Lung (tissue), 12 donors: Measurements from ENCODE around the gene HEMGN. TPM values are rescaled to one million over a fixed set of nuclear protein-coding genes. Genes with fewer than 3 reads are reported as not detected.
A peak's percentile ranks its signal among the peaks of the same experiment; 100 is the strongest.
"Not testable (repeated sequence)": the region's sequence is repeated elsewhere in the genome, so short reads cannot be mapped to it uniquely, and the experiment has no call there.

Source experiments
- ATAC-seq: fragments of 200-7000 bp; cut with Tn5 transposase; one replicate; pipeline ENCODE4 v1.9.1; 2020; ENCODE audit warnings: moderate number of reproducible peaks; ENCODE audit not compliant: insufficient read depth, low FRiP score
- DNase-seq, 3 donors: peaks; one replicate each; pipeline ENCODE4 v3.0.0-alpha.2; 2013 to 2017
- H3K27ac ChIP-seq, 2 donors: one replicate each; pipeline ENCODE4 v1.5.1; 2013; ENCODE audit warnings: mild to moderate bottlenecking in 2 of 2, moderate library complexity in 2 of 2, control low read depth in 1 of 2, inconsistent platforms in 1 of 2, low read depth in 1 of 2, low read length in 1 of 2
- H3K27me3 ChIP-seq, 3 donors: one replicate each; pipeline ENCODE4 v1.5.1; 2013; ENCODE audit warnings: low read length in 2 of 3; ENCODE audit not compliant: control insufficient read depth in 3 of 3, insufficient read depth in 3 of 3
- H3K36me3 ChIP-seq, 4 donors: one replicate each; pipeline ENCODE4 v1.5.1; 2013; ENCODE audit warnings: low read length in 4 of 4, mild to moderate bottlenecking in 1 of 4, moderate library complexity in 1 of 4; ENCODE audit not compliant: control insufficient read depth in 4 of 4, insufficient read depth in 4 of 4
- H3K4me1 ChIP-seq, 5 donors: one replicate each; pipeline ENCODE4 v1.5.1; 2013; ENCODE audit warnings: low read length in 5 of 5, mild to moderate bottlenecking in 2 of 5, moderate library complexity in 1 of 5; ENCODE audit not compliant: control insufficient read depth in 5 of 5, insufficient read depth in 5 of 5
- H3K4me3 ChIP-seq: one replicate; pipeline ENCODE4 v1.5.1; 2013; ENCODE audit warnings: mild to moderate bottlenecking, control low read depth, moderate library complexity
- H3K9ac ChIP-seq, 2 donors: one replicate each; pipeline ENCODE4 v1.5.1; 2013; ENCODE audit warnings: low read length in 2 of 2, control low read depth in 1 of 2; ENCODE audit not compliant: insufficient read depth in 1 of 2
- H3K9me3 ChIP-seq, 4 donors: one replicate each; pipeline ENCODE4 v1.5.1; 2013; ENCODE audit warnings: low read length in 3 of 4, mild to moderate bottlenecking in 1 of 4, moderate library complexity in 1 of 4; ENCODE audit not compliant: control insufficient read depth in 4 of 4, insufficient read depth in 3 of 4
- WGBS, 2 donors: extraction: QIAGEN DNeasy Blood & Tissue Kit; methylation state at CpG; one replicate each; pipeline ENCODE4 v1.1.7; 2013; 5-methylcytosine and 5-hydroxymethylcytosine counted together
- polyA plus RNA-seq, 2 donors: library from polyadenylated mRNA; stranded (reverse); fragments of 200-250 nt; gene quantifications; one replicate each; pipeline ENCODE4 v1.2.1, GENCODE V29; 2013
- total RNA-seq, 2 donors: library from RNA; depleted of rRNA in 1 of 2; stranded (reverse); fragments of >200 nt in 1 of 2; gene quantifications; one replicate each; pipeline ENCODE4 v1.2.1, GENCODE V29; 2014 to 2021
- TF ChIP-seq, protein P1 (sequence below): IDR thresholded peaks from 2 replicates; pipeline ENCODE4 v1.5.1; 2012; ENCODE audit warnings: mild to moderate bottlenecking; ENCODE audit errors: control extremely low read depth, extremely low read depth
- donor health status: control.
- donor health status: control.
- donor health status: Bipolar disorder and iron deficiency.
- donor health status: healthy.
- donor health status: DM: yes; HTN: yes; CAD: no.

HEMGN gene
- total and polyA plus RNA-seq, 4 donors: 0.14 to 21.6 (median 0.31) TPM

DNA sequence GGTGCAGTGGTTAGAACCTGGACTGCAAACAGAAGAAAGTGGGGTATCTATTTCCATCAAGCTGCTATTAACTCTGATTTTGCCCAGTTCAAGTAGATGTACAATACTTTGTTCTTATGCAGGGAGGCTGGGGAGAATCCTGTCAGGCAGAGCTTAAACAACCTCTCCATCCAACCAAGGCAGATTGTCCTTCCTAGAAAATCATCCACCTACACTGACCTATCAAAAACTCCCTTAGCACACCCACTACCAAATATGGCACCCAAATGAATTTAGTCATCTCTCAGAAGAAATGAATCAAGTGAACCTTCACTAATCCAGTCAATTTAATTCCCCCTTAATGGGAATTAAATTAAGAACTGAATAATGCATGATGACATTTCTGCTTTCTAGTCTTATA, 18.4 kb upstream of the HEMGN start:
- no peak overlapping the region for H3K27ac ChIP-seq
- no peaks in the 10 kb centered on the region for H3K4me1 ChIP-seq
- ATAC-seq: no peak
- no peak overlapping the region for H3K9ac ChIP-seq
- no peak overlapping the region for H3K4me3 ChIP-seq
- no peak for DNase-seq
- TF ChIP-seq, protein P1, sequence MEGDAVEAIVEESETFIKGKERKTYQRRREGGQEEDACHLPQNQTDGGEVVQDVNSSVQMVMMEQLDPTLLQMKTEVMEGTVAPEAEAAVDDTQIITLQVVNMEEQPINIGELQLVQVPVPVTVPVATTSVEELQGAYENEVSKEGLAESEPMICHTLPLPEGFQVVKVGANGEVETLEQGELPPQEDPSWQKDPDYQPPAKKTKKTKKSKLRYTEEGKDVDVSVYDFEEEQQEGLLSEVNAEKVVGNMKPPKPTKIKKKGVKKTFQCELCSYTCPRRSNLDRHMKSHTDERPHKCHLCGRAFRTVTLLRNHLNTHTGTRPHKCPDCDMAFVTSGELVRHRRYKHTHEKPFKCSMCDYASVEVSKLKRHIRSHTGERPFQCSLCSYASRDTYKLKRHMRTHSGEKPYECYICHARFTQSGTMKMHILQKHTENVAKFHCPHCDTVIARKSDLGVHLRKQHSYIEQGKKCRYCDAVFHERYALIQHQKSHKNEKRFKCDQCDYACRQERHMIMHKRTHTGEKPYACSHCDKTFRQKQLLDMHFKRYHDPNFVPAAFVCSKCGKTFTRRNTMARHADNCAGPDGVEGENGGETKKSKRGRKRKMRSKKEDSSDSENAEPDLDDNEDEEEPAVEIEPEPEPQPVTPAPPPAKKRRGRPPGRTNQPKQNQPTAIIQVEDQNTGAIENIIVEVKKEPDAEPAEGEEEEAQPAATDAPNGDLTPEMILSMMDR: no peak
- H3K9me3 ChIP-seq: no peaks in the 10 kb centered on the region
- no peaks in the 10 kb centered on the region for H3K27me3 ChIP-seq
- H3K36me3 ChIP-seq: no peaks in the 10 kb centered on the region

DNA sequence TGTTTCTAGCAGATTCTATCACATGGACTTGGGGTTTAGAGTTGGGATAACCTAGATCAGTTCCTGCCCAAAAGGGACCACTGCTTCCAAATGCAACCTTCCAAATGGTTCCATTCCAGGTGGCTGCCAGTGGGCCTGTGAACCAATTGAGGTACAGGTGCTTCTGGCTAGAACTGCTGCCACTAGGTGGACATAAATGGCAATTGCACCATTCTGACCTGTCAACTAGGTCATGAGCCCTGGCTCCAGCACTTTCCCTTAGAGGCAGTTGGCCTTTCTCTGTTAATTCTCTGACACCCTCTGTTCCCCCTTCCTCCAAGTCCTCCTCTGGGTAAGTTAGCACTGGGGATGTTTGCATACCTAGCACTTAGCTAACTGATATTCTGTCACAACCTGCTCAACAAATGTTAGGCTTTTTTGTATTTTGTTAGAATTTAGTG, 16.6 kb upstream of the HEMGN start:
- Histone ChIP-seq H3K36me3 (no peaks in the 10 kb centered on the region), H3K9me3 (peaks cover 0 to 4% (median 0%) of the 10 kb centered on the region in 4 donors), H3K27me3 (no peaks in the 10 kb centered on the region), H3K4me1 (no peaks in the 10 kb centered on the region), H3K4me3 (no peak overlapping the region), H3K27ac (no peak overlapping the region), H3K9ac (no peak overlapping the region)
- TF ChIP-seq, protein P1: peak; percentile 30
- ATAC-seq (peak; percentile 34), DNase-seq (peak in 2 of 3 donors; percentile 17)

DNA sequence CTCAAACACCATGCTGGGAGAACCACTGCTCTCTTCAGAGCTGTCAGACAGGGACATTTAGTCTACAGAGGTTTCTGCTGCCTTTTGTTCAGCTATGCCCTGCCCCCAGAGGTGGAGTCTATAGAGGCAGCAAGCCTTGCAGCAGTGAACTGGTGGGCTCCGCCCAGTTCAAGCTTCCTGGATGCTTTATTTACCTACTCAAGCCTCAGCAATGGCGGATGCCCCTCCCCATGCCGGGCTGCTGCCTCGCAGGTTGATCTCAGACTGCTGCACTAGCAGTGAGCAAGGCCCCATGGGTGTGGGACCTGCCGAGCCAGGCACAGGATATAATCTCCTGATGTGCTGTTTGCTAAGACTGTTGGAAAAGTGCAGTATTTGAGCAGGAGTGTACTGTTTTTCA, 12.9 kb upstream of the HEMGN start:
- H3K27ac ChIP-seq, H3K4me3 ChIP-seq, H3K9ac ChIP-seq, H3K36me3 ChIP-seq, DNase-seq, H3K4me1 ChIP-seq, ATAC-seq, H3K27me3 ChIP-seq, H3K9me3 ChIP-seq: not testable (repeated sequence)
- 83 to 100% methylated on average over 5 of the region's 5 CpGs for WGBS, 2 donors

DNA sequence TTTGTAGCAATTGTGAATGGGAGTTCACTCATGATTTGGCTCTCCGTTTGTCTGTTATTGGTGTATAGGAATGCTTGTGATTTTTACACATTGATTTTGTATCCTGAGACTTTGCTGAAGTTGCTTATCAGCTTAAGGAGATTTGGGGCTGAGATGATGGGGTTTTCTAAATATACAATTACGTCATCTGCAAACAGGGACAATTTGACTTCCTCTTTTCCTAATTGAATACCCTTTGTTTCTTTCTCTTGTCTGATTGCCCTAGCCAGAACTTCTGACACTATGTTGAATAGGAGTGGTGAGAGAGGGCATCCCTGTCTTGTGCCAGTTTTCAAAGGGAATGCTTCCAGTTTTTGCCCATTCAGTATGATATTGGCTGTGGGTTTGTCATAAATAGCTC, 9.1 kb upstream of the HEMGN start:
- DNase-seq, H3K4me1 ChIP-seq, H3K9ac ChIP-seq, ATAC-seq, H3K36me3 ChIP-seq, H3K27ac ChIP-seq, H3K9me3 ChIP-seq, H3K4me3 ChIP-seq: not testable (repeated sequence)
- WGBS, 2 donors: 40 to 57% methylated on average over 2 of the region's 2 CpGs
- H3K27me3 ChIP-seq: peaks cover 0 to 10% (median 5%) of the 10 kb centered on the region in 3 donors

DNA sequence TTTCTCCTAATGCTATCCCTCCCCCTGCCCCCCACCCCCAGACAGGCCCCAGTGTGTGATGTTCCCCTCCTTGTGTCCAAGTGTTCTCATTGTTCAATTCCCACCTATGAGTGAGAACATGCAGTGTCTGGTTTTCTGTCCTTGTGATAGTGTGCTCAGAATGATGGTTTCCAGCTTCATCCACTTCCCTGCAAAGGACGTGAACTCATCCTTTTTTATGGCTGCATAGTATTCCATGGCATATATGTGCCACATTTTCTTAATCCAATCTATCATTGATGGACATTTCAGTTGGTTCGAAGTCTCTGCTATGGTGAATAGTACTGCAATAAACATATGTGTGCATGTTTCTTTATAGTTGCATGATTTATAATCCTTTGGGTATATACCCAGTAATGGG, 7.5 kb upstream of the HEMGN start:
- H3K36me3 ChIP-seq, H3K4me3 ChIP-seq, H3K9ac ChIP-seq, ATAC-seq, DNase-seq, H3K4me1 ChIP-seq, H3K9me3 ChIP-seq, H3K27ac ChIP-seq: not testable (repeated sequence)
- 82 to 90% methylated on average over 2 of the region's 2 CpGs for WGBS, 2 donors
- H3K27me3 ChIP-seq: peaks cover 0 to 15% (median 5%) of the 10 kb centered on the region in 3 donors
